HepG2 (cell line): Measurements from ENCODE around the gene SVOPL. TPM values are rescaled to one million over a fixed set of nuclear protein-coding genes. Genes with fewer than 3 reads are reported as not detected.

Experiments
- ATF1 ChIP-seq: IDR thresholded peaks from 2 replicates; pipeline ENCODE4 v1.6.1; 2016; ENCODE audit warnings: mild to moderate bottlenecking, control low read depth
- EHMT2 ChIP-seq: fragments of 200-600 bp; sonication (generic); IDR thresholded peaks from 2 replicates; pipeline ENCODE4 v1.7.0; 2017; ENCODE audit warnings: antibody characterized with exemption, low read depth, low read length, borderline replicate concordance
- FOXA3 ChIP-seq: IDR thresholded peaks from 2 replicates; pipeline ENCODE4 v1.6.1; 2016; ENCODE audit warnings: missing genetic modification reagents, missing compliant biosample characterization
- JUN ChIP-seq: sonication (generic); formaldehyde crosslinking; IDR thresholded peaks from 2 replicates; pipeline ENCODE4 v1.4.0; 2020; ENCODE audit warnings: mild to moderate bottlenecking, missing genetic modification reagents
- ONECUT2 ChIP-seq: sonication (generic); formaldehyde crosslinking; IDR thresholded peaks from 2 replicates; pipeline ENCODE4 v1.4.0; 2020; ENCODE audit warnings: missing genetic modification reagents
- SMAD3 ChIP-seq: sonication (generic); formaldehyde crosslinking; IDR thresholded peaks from 2 replicates; pipeline ENCODE4 v1.4.0; 2020; ENCODE audit warnings: missing genetic modification reagents
- TRIM24 ChIP-seq: sonication (generic); formaldehyde crosslinking; IDR thresholded peaks from 2 replicates; pipeline ENCODE4 v1.8.0; 2022; ENCODE audit warnings: mild to moderate bottlenecking, missing genetic modification reagents
- TSC22D2 ChIP-seq: sonication (generic); formaldehyde crosslinking; IDR thresholded peaks from 2 replicates; pipeline ENCODE4 v1.5.1; 2020; ENCODE audit warnings: missing genetic modification reagents, mild to moderate bottlenecking, borderline replicate concordance
- ZNF33B ChIP-seq: sonication (generic); formaldehyde crosslinking; IDR thresholded peaks from 2 replicates; pipeline ENCODE4 v1.5.1; 2020; ENCODE audit warnings: mild to moderate bottlenecking, missing genetic modification reagents
- ZNF503 ChIP-seq: sonication (generic); formaldehyde crosslinking; IDR thresholded peaks from 2 replicates; pipeline ENCODE4 v1.4.0; 2020; ENCODE audit warnings: missing genetic modification reagents
- ZNF652 ChIP-seq: IDR thresholded peaks from 2 replicates; pipeline ENCODE4 v1.6.1; 2016; ENCODE audit warnings: low read depth, borderline replicate concordance
- polyA plus RNA-seq, 8 experiments: library from polyadenylated mRNA; depleted of rRNA in 3 of 8; stranded (reverse) in 7 of 8; unstranded in 1 of 8; fragments of >200 nt; fragmentation: Illumina TruSeq in 4 of 8; extraction: Trizol in 4 of 8; gene quantifications; 2 replicates each; pipeline versions ENCODE4 v1.2.1 to v1.2.3, GENCODE V29; 2011 to 2016; ENCODE audit warnings: low read depth in 4 of 8, missing spikeins in 1 of 8, mixed read lengths in 1 of 8; ENCODE audit not compliant: insufficient read depth in 1 of 8
- total RNA-seq, 5 experiments: library from RNA; depleted of rRNA; stranded (reverse); fragments of >200 nt; fragmentation: Illumina TruSeq; extraction: Trizol; gene quantifications; 2 replicates each; pipeline ENCODE4 v1.2.3, GENCODE V29; 2016; ENCODE audit warnings: low read depth in 1 of 5
- TF ChIP-seq, protein P1 (sequence below): sonication (generic); formaldehyde crosslinking; IDR thresholded peaks from 2 replicates; pipeline ENCODE4 v1.4.0; 2020; ENCODE audit warnings: missing genetic modification reagents
- TF ChIP-seq, protein P2 (sequence below): sonication (generic); formaldehyde crosslinking; IDR thresholded peaks from 2 replicates; pipeline ENCODE4 v1.5.1; 2020; ENCODE audit warnings: mild to moderate bottlenecking, missing genetic modification reagents, moderate library complexity
- TF ChIP-seq, protein P3 (sequence below): sonication (generic); formaldehyde crosslinking; IDR thresholded peaks from 2 replicates; pipeline ENCODE4 v1.5.1; 2020; ENCODE audit warnings: mild to moderate bottlenecking, missing genetic modification reagents, borderline replicate concordance
- TF ChIP-seq, protein P4 (sequence below): sonication (generic); formaldehyde crosslinking; IDR thresholded peaks from 2 replicates; pipeline ENCODE4 v1.4.0; 2020; ENCODE audit warnings: missing genetic modification reagents

SVOPL gene
- total and polyA plus RNA-seq, 2 of the 13 experiments (the other 11 are each of a cell fraction or from before 2014, with no cell fraction given), result not detected

GRCh38 chr7:138565451-138566114, 135.6 kb downstream of the SVOPL start (continued):
- TF ChIP-seq JUN, result peak; percentile 94
- TF ChIP-seq ZNF652 (CRISPR knock-in tag), result peak; percentile 57; the same call in 1 of the 2 replicates
- TF ChIP-seq TRIM24 (CRISPR knock-in tag), result peak; percentile 95
- TF ChIP-seq, protein P1, sequence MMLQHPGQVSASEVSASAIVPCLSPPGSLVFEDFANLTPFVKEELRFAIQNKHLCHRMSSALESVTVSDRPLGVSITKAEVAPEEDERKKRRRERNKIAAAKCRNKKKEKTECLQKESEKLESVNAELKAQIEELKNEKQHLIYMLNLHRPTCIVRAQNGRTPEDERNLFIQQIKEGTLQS (CRISPR knock-in tag), result peak; percentile 80
- 0 out of 2 replicates have a peak, but pooled peaks have one; percentile 43 for TF ChIP-seq ZNF33B (CRISPR knock-in tag)
- TF ChIP-seq FOXA3 (CRISPR knock-in tag), result peak; percentile 87
- peak; percentile 63 for TF ChIP-seq ZNF503 (CRISPR knock-in tag)
- TF ChIP-seq, protein P2, sequence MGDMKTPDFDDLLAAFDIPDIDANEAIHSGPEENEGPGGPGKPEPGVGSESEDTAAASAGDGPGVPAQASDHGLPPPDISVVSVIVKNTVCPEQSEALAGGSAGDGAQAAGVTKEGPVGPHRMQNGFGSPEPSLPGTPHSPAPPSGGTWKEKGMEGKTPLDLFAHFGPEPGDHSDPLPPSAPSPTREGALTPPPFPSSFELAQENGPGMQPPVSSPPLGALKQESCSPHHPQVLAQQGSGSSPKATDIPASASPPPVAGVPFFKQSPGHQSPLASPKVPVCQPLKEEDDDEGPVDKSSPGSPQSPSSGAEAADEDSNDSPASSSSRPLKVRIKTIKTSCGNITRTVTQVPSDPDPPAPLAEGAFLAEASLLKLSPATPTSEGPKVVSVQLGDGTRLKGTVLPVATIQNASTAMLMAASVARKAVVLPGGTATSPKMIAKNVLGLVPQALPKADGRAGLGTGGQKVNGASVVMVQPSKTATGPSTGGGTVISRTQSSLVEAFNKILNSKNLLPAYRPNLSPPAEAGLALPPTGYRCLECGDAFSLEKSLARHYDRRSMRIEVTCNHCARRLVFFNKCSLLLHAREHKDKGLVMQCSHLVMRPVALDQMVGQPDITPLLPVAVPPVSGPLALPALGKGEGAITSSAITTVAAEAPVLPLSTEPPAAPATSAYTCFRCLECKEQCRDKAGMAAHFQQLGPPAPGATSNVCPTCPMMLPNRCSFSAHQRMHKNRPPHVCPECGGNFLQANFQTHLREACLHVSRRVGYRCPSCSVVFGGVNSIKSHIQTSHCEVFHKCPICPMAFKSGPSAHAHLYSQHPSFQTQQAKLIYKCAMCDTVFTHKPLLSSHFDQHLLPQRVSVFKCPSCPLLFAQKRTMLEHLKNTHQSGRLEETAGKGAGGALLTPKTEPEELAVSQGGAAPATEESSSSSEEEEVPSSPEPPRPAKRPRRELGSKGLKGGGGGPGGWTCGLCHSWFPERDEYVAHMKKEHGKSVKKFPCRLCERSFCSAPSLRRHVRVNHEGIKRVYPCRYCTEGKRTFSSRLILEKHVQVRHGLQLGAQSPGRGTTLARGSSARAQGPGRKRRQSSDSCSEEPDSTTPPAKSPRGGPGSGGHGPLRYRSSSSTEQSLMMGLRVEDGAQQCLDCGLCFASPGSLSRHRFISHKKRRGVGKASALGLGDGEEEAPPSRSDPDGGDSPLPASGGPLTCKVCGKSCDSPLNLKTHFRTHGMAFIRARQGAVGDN (CRISPR knock-in tag), result peak; percentile 85
- TF ChIP-seq, protein P3, sequence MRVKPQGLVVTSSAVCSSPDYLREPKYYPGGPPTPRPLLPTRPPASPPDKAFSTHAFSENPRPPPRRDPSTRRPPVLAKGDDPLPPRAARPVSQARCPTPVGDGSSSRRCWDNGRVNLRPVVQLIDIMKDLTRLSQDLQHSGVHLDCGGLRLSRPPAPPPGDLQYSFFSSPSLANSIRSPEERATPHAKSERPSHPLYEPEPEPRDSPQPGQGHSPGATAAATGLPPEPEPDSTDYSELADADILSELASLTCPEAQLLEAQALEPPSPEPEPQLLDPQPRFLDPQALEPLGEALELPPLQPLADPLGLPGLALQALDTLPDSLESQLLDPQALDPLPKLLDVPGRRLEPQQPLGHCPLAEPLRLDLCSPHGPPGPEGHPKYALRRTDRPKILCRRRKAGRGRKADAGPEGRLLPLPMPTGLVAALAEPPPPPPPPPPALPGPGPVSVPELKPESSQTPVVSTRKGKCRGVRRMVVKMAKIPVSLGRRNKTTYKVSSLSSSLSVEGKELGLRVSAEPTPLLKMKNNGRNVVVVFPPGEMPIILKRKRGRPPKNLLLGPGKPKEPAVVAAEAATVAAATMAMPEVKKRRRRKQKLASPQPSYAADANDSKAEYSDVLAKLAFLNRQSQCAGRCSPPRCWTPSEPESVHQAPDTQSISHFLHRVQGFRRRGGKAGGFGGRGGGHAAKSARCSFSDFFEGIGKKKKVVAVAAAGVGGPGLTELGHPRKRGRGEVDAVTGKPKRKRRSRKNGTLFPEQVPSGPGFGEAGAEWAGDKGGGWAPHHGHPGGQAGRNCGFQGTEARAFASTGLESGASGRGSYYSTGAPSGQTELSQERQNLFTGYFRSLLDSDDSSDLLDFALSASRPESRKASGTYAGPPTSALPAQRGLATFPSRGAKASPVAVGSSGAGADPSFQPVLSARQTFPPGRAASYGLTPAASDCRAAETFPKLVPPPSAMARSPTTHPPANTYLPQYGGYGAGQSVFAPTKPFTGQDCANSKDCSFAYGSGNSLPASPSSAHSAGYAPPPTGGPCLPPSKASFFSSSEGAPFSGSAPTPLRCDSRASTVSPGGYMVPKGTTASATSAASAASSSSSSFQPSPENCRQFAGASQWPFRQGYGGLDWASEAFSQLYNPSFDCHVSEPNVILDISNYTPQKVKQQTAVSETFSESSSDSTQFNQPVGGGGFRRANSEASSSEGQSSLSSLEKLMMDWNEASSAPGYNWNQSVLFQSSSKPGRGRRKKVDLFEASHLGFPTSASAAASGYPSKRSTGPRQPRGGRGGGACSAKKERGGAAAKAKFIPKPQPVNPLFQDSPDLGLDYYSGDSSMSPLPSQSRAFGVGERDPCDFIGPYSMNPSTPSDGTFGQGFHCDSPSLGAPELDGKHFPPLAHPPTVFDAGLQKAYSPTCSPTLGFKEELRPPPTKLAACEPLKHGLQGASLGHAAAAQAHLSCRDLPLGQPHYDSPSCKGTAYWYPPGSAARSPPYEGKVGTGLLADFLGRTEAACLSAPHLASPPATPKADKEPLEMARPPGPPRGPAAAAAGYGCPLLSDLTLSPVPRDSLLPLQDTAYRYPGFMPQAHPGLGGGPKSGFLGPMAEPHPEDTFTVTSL, result peak; percentile 65
- peak; percentile 67; the same call in 1 of the 2 replicates for TF ChIP-seq EHMT2
- TF ChIP-seq TSC22D2 (CRISPR knock-in tag), result peak; percentile 76; the same call in 1 of the 2 replicates
- peak; percentile 77; the same call in 1 of the 2 replicates for TF ChIP-seq SMAD3 (CRISPR knock-in tag)
- TF ChIP-seq ATF1, result peak; percentile 58; the same call in 1 of the 2 replicates
- TF ChIP-seq, protein P4, sequence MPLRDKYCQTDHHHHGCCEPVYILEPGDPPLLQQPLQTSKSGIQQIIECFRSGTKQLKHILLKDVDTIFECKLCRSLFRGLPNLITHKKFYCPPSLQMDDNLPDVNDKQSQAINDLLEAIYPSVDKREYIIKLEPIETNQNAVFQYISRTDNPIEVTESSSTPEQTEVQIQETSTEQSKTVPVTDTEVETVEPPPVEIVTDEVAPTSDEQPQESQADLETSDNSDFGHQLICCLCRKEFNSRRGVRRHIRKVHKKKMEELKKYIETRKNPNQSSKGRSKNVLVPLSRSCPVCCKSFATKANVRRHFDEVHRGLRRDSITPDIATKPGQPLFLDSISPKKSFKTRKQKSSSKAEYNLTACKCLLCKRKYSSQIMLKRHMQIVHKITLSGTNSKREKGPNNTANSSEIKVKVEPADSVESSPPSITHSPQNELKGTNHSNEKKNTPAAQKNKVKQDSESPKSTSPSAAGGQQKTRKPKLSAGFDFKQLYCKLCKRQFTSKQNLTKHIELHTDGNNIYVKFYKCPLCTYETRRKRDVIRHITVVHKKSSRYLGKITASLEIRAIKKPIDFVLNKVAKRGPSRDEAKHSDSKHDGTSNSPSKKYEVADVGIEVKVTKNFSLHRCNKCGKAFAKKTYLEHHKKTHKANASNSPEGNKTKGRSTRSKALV (CRISPR knock-in tag), result peak; percentile 40; the same call in 1 of the 2 replicates
- TF ChIP-seq ONECUT2, result 0 out of 2 replicates have a peak, but pooled peaks have one; percentile 15
